A673 (cell line): ENCODE data around the gene GPR78. TPM values are rescaled to one million over a fixed set of nuclear protein-coding genes. Genes with fewer than 3 reads are reported as not detected.

Source experiments
- BruUV-seq: library from RNA; stranded (reverse); fragments of 400-500 nt; replicated peaks from 2 replicates; lab custom pipeline; 2021; lab: Mats Ljungman, UMichigan
- CTCF ChIA-PET: fragments of 300-600 bp; sonication (Branson Sonifier 250); formaldehyde crosslinking; loops from one replicate; lab custom pipeline; 2022; ENCODE audit warnings: antibody characterized with exemption; lab: Charles Lee
- POLR2A ChIA-PET: fragments of 300-600 bp; sonication (Branson Sonifier 250); formaldehyde crosslinking; loops from one replicate; lab custom pipeline; 2022; ENCODE audit warnings: antibody characterized with exemption; ENCODE audit not compliant: low non-redundant PET; lab: Charles Lee
- DNase-seq: peaks from one replicate; pipeline ENCODE4 v3.0.0-alpha.2; 2015; ENCODE audit warnings: low spot score
- H3K27ac ChIP-seq: fragments of 200-600 bp; sonication (generic); 2 replicates; pipeline ENCODE4 v1.5.1; 2016; ENCODE audit warnings: mixed run types, low read depth, mild to moderate bottlenecking, mixed read lengths, antibody characterized with exemption, low read length; ENCODE audit not compliant: poor library complexity, severe bottlenecking
- H3K27me3 ChIP-seq: fragments of 200-600 bp; sonication (generic); replicated peaks from 2 replicates; pipeline ENCODE4 v1.6.1; 2017; ENCODE audit warnings: mixed run types, low read depth, mild to moderate bottlenecking, mixed read lengths, antibody characterized with exemption, low read length; ENCODE audit not compliant: insufficient read depth, poor library complexity
- H3K36me3 ChIP-seq: fragments of 200-600 bp; sonication (generic); 2 replicates; pipeline ENCODE4 v1.6.1; 2016; ENCODE audit warnings: mixed run types, mild to moderate bottlenecking, mixed read lengths, antibody characterized with exemption, low read length; ENCODE audit not compliant: insufficient read depth, poor library complexity, severe bottlenecking
- H3K4me1 ChIP-seq: fragments of 200-600 bp; sonication (generic); 2 replicates; pipeline ENCODE4 v1.6.1; 2017; ENCODE audit warnings: mixed run types, mild to moderate bottlenecking, mixed read lengths, antibody characterized with exemption, low read length; ENCODE audit not compliant: insufficient read depth, poor library complexity, severe bottlenecking
- H3K4me3 ChIP-seq: fragments of 200-600 bp; sonication (generic); 2 replicates; pipeline ENCODE4 v1.5.1; 2016; ENCODE audit warnings: low read depth, mixed run types, mild to moderate bottlenecking, mixed read lengths, low read length; ENCODE audit not compliant: poor library complexity, severe bottlenecking
- H3K9me3 ChIP-seq: fragments of 200-600 bp; sonication (generic); 2 replicates; pipeline ENCODE4 v1.6.1; 2016; ENCODE audit warnings: mixed run types, low read depth, mild to moderate bottlenecking, mixed read lengths, antibody characterized with exemption, low read length; ENCODE audit not compliant: poor library complexity, severe bottlenecking
- EZH2 ChIP-seq: fragments of 200-600 bp; sonication (generic); IDR thresholded peaks from 2 replicates; pipeline ENCODE4 v1.6.1; 2017; ENCODE audit warnings: borderline replicate concordance, low read depth, mild to moderate bottlenecking, mixed read lengths, antibody characterized with exemption, low read length; ENCODE audit not compliant: poor library complexity, severe bottlenecking
- intact Hi-C: fragments of 100-400 bp; cut with micrococcal nuclease; formaldehyde crosslinking; loops from one replicate; pipeline ENCODE4 v1.10.0; 2022; ENCODE audit not compliant: unreplicated experiment
- total RNA-seq: library from RNA; stranded (reverse); gene quantifications from 2 replicates; pipeline ENCODE4 v1.2.3, GENCODE V29; 2021
- TF ChIP-seq, protein P1 (sequence below): fragments of 300-800, 200-600 bp; sonication (generic); conservative IDR thresholded peaks from 2 replicates; pipeline ENCODE4 v1.5.1; 2017; ENCODE audit warnings: low read depth, mild to moderate bottlenecking, antibody characterized with exemption, low read length, moderate library complexity, mixed read lengths

The GPR78 gene
- total RNA-seq, 1 experiment from 2014 or later = not detected

DNA sequence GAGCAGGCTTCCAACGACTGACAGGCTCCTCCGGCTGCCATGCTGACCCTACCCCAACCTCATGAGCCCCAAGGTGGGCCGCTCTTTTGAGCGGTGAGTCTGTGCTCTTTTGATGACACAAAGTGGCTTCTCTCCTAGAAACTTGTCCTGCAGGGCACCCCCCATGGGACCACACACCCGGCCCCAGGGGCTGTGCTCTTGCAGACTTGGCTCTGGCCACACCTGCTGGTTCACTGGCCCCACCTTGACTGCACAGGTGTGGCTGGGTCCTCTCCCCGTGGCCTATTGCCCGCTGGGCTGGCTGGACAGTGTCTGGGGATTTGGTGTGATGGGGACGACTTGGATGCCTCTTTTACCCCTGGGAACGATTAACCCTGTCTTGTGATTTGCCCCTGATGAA lies 10.9 kb downstream of the GPR78 start:
- no peaks in the 10 kb centered on the region for H3K9me3 ChIP-seq
- H3K27ac ChIP-seq = no peak overlapping the region
- intact Hi-C loops = no loop called here
- no peaks in the 10 kb centered on the region for H3K4me1 ChIP-seq
- ChIA-PET CTCF (no interaction called here), POLR2A (interaction anchor here (1.1 kb wide), 1 partner anchor 123 kb away, joined by 3 read pairs; no protein-coding TSS in a partner anchor)
- H3K27me3 ChIP-seq = peaks cover 61% of the 10 kb centered on the region
- no peak for DNase-seq
- H3K4me3 ChIP-seq = no peak overlapping the region
- no peak for TF ChIP-seq EZH2
- TF ChIP-seq, protein P1, sequence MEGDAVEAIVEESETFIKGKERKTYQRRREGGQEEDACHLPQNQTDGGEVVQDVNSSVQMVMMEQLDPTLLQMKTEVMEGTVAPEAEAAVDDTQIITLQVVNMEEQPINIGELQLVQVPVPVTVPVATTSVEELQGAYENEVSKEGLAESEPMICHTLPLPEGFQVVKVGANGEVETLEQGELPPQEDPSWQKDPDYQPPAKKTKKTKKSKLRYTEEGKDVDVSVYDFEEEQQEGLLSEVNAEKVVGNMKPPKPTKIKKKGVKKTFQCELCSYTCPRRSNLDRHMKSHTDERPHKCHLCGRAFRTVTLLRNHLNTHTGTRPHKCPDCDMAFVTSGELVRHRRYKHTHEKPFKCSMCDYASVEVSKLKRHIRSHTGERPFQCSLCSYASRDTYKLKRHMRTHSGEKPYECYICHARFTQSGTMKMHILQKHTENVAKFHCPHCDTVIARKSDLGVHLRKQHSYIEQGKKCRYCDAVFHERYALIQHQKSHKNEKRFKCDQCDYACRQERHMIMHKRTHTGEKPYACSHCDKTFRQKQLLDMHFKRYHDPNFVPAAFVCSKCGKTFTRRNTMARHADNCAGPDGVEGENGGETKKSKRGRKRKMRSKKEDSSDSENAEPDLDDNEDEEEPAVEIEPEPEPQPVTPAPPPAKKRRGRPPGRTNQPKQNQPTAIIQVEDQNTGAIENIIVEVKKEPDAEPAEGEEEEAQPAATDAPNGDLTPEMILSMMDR = no peak
- no TSS peak for BruUV-seq
- no peaks in the 10 kb centered on the region for H3K36me3 ChIP-seq

DNA sequence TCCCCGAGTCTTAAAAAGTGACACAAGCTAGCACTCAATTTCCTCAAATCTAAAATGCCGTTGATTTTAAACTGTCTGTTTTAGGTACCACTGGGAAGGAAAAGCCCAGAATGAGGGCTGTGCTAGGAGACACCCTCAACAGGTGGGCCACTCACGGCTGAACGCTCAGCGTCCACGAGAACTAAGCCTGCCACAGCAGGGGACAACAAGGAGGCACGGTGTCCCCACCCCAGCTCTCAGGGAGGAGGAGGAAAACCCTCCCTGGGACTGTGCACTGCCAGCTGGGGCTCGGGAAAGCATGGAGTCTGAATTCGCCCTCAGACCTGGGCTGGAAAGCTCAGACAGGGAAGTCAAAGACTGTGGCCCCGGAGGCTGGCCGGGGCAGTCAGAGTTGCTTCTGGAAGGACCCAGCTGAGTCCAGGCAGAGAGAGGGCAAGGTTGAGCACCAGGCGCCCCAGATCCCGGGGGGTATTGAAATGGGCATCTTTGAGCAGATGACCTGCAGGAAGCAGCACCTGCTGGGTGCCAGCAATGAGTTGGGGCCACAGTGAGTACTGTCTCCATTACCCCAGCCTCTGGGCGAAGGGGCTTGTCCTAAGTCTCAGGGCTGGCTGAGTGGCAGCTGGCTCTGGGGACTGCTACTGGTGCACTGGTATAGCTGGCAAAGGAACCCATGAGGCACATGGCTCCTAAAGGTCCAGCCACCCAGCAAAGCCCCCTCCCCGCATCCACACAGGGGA lies 11.6 kb downstream of the GPR78 start:
- POLR2A ChIA-PET = interaction anchor here (1.1 kb wide), 1 partner anchor 124 kb away, joined by 3 read pairs; no protein-coding TSS in a partner anchor
- no TSS peak for BruUV-seq

DNA sequence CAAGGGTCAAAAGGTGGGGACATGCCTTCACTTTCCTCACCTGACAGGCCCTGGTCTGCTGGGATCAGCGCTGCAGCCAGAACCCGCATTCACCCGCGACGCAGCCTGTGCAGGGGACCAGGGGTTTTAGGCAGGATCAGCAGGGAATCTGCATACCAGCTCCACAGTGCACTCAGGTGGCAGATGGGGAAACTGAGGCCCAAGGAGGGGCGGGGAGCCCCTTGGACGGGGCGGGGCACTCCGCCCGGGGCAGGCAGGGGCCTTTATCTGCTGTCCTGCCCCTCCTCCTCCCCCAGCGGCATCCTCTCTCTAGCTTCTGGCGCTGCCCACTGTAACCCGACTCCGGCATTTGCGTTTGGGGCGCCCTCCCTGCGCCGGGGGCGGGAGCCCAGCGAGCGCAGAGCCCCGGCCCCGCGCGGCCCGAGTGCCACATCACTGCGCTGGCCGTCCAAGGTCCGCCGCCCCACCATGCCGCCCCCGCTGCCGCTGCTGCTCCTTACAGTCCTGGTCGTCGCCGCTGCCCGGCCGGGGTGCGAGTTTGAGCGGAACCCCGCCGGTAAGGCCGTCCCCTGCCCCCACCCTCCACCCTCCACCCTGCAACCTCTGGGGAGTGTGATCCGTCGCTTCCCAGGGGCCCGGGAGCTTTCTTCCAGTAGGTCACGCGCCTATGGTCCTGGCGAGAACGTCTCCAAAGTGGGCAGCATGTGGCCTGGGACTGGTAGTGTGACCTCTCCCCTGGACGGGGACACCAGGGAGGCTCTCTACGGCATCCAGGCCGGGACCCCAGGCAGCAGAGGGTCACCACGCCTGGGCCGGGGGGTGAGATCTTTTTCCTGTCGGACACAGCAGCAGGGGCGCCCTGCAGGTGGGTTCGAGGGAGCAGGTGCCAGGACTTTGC lies 12.4 kb downstream of the GPR78 start, which contains the start of gene CPZ:
TSS of gene CPZ (plus strand) at position 400 of the 898 bp plus-strand sequence. CDS start at position 469, 69 bp downstream.
- DNase-seq = no peak
- peaks cover 61% of the 10 kb centered on the region for H3K27me3 ChIP-seq
- H3K36me3 ChIP-seq = no peaks in the 10 kb centered on the region
- no peaks in the 10 kb centered on the region for H3K4me1 ChIP-seq
- intact Hi-C loops = no loop called here
- POLR2A ChIA-PET = interaction anchor here (1.1 kb wide), 1 partner anchor 124 kb away, joined by 3 read pairs; no protein-coding TSS in a partner anchor
- H3K4me3 ChIP-seq = no peak within 1 kb of the TSS
- TF ChIP-seq EZH2 = peak; percentile 37
- TF ChIP-seq, protein P1 = no peak
- H3K27ac ChIP-seq = no peak within 1 kb of the TSS
- no TSS peak for BruUV-seq
- CTCF ChIA-PET = no interaction called here
- no peaks in the 10 kb centered on the region for H3K9me3 ChIP-seq

More for the DNA sequence above, 11.6 kb downstream of the GPR78 start:
- no peak for TF ChIP-seq EZH2
- TF ChIP-seq, protein P1 = no peak
- Histone ChIP-seq H3K27me3 (peaks cover 61% of the 10 kb centered on the region), H3K4me3 (no peak overlapping the region), H3K9me3 (no peaks in the 10 kb centered on the region), H3K4me1 (no peaks in the 10 kb centered on the region), H3K27ac (no peak overlapping the region), H3K36me3 (no peaks in the 10 kb centered on the region)
- intact Hi-C loops = no loop called here
- DNase-seq = no peak
- CTCF ChIA-PET = no interaction called here
